Liver (tissue), 3 donors: ENCODE data around the gene FKRP.

Experiments
- EGR1 ChIP-seq, 2 donors: IDR thresholded peaks; 2 replicates each; pipeline ENCODE4 v1.6.1; 2016 to 2018; ENCODE audit warnings: antibody characterized with exemption in 2 of 2, low read depth in 2 of 2
- FOXA1 ChIP-seq: IDR thresholded peaks from 2 replicates; pipeline ENCODE4 v1.6.1; 2016; ENCODE audit warnings: antibody characterized with exemption
- GABPA ChIP-seq, 2 donors: IDR thresholded peaks in 1 of 2; conservative IDR thresholded peaks in 1 of 2; 2 replicates each; pipeline ENCODE4 v1.6.1; 2016; ENCODE audit warnings: antibody characterized with exemption in 2 of 2, mild to moderate bottlenecking in 1 of 2, moderate library complexity in 1 of 2
- HNF4G ChIP-seq: IDR thresholded peaks from 2 replicates; pipeline ENCODE4 v1.6.1; 2016; ENCODE audit warnings: antibody characterized with exemption
- JUND ChIP-seq, 2 donors: IDR thresholded peaks; 2 replicates each; pipeline ENCODE4 v1.6.1; 2016; ENCODE audit warnings: antibody characterized with exemption in 2 of 2
- RAD21 ChIP-seq, 2 donors: IDR thresholded peaks; 2 replicates each; pipeline ENCODE4 v1.6.1; 2016; ENCODE audit warnings: antibody characterized with exemption in 2 of 2, mild to moderate bottlenecking in 2 of 2
- SP1 ChIP-seq: IDR thresholded peaks from 2 replicates; pipeline ENCODE4 v1.6.1; 2018; ENCODE audit warnings: antibody characterized with exemption, mild to moderate bottlenecking
- TAF1 ChIP-seq: conservative IDR thresholded peaks from 2 replicates; pipeline ENCODE4 v1.6.1; 2016; ENCODE audit warnings: antibody characterized with exemption, mild to moderate bottlenecking
- TF ChIP-seq, protein P1 (sequence below): fragments of 150-350 bp; IDR thresholded peaks from 2 replicates; pipeline ENCODE4 v1.5.1; 2017; ENCODE audit warnings: improper control_type of control experiment, low read depth, low read length; ENCODE audit not compliant: missing input control
- TF ChIP-seq, protein P2 (sequence below): IDR thresholded peaks from 2 replicates; pipeline ENCODE4 v1.6.1; 2016; ENCODE audit warnings: antibody characterized with exemption
- TF ChIP-seq, protein P3 (sequence below): IDR thresholded peaks from 2 replicates; pipeline ENCODE4 v1.6.1; 2016; ENCODE audit warnings: antibody characterized with exemption
- donor health status: healthy.
- donor health status: healthy.

DNA sequence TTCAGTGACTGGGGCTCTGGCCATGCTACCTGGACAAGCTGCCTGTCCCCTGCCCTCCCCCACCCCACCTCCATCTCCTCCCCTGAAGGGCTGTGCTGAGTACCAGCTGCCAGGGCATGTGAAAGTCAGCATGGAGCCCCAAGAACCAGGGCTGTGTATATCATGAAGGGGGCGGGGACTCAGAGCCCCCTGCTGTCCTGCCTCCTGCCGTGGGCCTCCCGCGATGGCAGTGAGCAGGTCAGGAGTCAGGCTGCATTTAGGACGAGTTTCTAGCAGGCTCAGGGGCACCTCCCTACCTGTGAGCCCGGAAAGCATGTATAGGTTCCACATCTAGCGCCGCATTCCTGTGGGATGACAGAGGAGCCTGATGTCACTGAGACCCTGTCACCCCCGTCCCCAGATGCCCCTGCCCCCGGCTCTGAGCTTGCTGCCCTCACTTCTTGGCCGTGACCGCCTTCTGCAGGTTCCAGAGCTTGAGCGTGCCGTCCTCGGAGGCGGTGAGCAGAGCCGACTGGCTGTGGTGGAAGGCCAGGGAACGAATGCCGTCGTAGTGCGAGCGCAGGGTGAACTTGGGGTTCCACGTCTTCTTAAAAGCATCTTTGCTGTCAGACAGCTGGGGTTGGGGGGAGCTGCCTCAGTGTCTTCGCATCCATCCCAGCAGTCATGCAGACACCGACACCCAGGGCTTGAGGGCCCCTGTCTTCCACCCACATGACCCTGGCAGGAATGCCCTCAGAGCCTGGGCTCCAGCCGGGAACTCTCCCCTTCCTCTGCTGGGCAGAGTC, 20.6 kb upstream of the FKRP start:
- TF ChIP-seq, protein P1, sequence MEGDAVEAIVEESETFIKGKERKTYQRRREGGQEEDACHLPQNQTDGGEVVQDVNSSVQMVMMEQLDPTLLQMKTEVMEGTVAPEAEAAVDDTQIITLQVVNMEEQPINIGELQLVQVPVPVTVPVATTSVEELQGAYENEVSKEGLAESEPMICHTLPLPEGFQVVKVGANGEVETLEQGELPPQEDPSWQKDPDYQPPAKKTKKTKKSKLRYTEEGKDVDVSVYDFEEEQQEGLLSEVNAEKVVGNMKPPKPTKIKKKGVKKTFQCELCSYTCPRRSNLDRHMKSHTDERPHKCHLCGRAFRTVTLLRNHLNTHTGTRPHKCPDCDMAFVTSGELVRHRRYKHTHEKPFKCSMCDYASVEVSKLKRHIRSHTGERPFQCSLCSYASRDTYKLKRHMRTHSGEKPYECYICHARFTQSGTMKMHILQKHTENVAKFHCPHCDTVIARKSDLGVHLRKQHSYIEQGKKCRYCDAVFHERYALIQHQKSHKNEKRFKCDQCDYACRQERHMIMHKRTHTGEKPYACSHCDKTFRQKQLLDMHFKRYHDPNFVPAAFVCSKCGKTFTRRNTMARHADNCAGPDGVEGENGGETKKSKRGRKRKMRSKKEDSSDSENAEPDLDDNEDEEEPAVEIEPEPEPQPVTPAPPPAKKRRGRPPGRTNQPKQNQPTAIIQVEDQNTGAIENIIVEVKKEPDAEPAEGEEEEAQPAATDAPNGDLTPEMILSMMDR, result no peak
- TF ChIP-seq, protein P2, sequence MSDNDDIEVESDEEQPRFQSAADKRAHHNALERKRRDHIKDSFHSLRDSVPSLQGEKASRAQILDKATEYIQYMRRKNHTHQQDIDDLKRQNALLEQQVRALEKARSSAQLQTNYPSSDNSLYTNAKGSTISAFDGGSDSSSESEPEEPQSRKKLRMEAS, result no peak
- no peak for TF ChIP-seq SP1
- TF ChIP-seq HNF4G, result no peak
- no peak for TF ChIP-seq EGR1 (IDR thresholded peaks at IDR 0.05; ENCODE audit: low read depth in 2 of 2)
- TF ChIP-seq JUND (IDR thresholded peaks at IDR 0.05), result no peak
- TF ChIP-seq, protein P3, sequence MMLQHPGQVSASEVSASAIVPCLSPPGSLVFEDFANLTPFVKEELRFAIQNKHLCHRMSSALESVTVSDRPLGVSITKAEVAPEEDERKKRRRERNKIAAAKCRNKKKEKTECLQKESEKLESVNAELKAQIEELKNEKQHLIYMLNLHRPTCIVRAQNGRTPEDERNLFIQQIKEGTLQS, result no peak
- TF ChIP-seq RAD21 (IDR thresholded peaks at IDR 0.05), result no peak
- no peak for TF ChIP-seq FOXA1
- TF ChIP-seq GABPA (IDR thresholded peaks at IDR 0.05 in 1 of 2, conservative IDR thresholded peaks at IDR 0.05 in 1 of 2), result no peak
- TF ChIP-seq TAF1, result no peak
